Peyer's patch (tissue), 4 donors: Measurements from ENCODE around the gene MFRP. TPM values are rescaled to one million over a fixed set of nuclear protein-coding genes. Genes with fewer than 3 reads are reported as not detected.

Source experiments
- DNase-seq, 3 donors: peaks; one replicate each; pipeline ENCODE4 v3.0.0-alpha.2; 2017 to 2019
- H3K27ac ChIP-seq, 4 donors: fragments of 200-600 bp; sonication (generic); one replicate each; pipeline ENCODE4 v1.5.1; 2016 to 2019
- H3K27me3 ChIP-seq, 2 donors: fragments of 200-600 bp; sonication (generic); one replicate each; pipeline ENCODE4 v1.5.1; 2019
- H3K36me3 ChIP-seq, 3 donors: fragments of 200-600 bp; sonication (generic); one replicate each; pipeline ENCODE4 v1.5.1; 2016 to 2019
- H3K4me1 ChIP-seq, 4 donors: fragments of 200-600 bp; sonication (generic); one replicate each; pipeline ENCODE4 v1.5.1; 2016 to 2019
- H3K4me3 ChIP-seq, 4 donors: fragments of 200-600 bp; sonication (generic); 1 replicate in 3 of 4; 2 replicates in 1 of 4; pipeline ENCODE4 v1.5.1; 2016 to 2019; ENCODE audit warnings: mild to moderate bottlenecking in 1 of 4
- H3K9me3 ChIP-seq, 4 donors: fragments of 200-600 bp; sonication (generic); one replicate each; pipeline ENCODE4 v1.5.1; 2016 to 2019; ENCODE audit warnings: mild to moderate bottlenecking in 1 of 4
- CTCF ChIP-seq, 6 experiments: fragments of 450-650 bp in 4 of 6; fragments of 200-600 bp in 2 of 6; sonication (generic) in 1 of 6; IDR thresholded peaks; one replicate each; pipeline ENCODE4 v1.5.1; 2017 to 2019; ENCODE audit warnings: antibody characterized with exemption in 6 of 6, mild to moderate bottlenecking in 3 of 6, moderate library complexity in 1 of 6
- POLR2A ChIP-seq, 2 donors: fragments of 450-650 bp; IDR thresholded peaks; one replicate each; pipeline ENCODE4 v1.5.1; 2017; ENCODE audit warnings: antibody characterized with exemption in 2 of 2, mild to moderate bottlenecking in 2 of 2, moderate library complexity in 2 of 2
- total RNA-seq, 4 donors: library from RNA; depleted of rRNA; stranded (reverse); fragments of >200 nt; gene quantifications; one replicate each; pipeline ENCODE4 v1.1.0, GENCODE V29; 2016

The MFRP gene
- total RNA-seq, 4 donors from 2014 or later, result not detected

GRCh38 chr11:119377961-119378667 is 31.6 kb upstream of the MFRP start:
- DNase-seq, result no peak
- Histone ChIP-seq H3K27ac (no peak overlapping the region), H3K9me3 (no peaks in the 10 kb centered on the region), H3K4me1 (peaks cover 0 to 27% (median 4%) of the 10 kb centered on the region in 4 donors), H3K4me3 (no peak overlapping the region), H3K27me3 (no peaks in the 10 kb centered on the region), H3K36me3 (no peaks in the 10 kb centered on the region)
- TF ChIP-seq CTCF (IDR thresholded peaks at IDR 0.05), result no peak
- TF ChIP-seq POLR2A (IDR thresholded peaks at IDR 0.05), result no peak

- H3K27ac ChIP-seq, result no peak overlapping the region
- H3K27me3 ChIP-seq, result no peaks in the 10 kb centered on the region
- H3K4me1 ChIP-seq, result peaks cover 0 to 26% (median 4%) of the 10 kb centered on the region in 4 donors
- H3K9me3 ChIP-seq, result no peaks in the 10 kb centered on the region
- TF ChIP-seq CTCF (IDR thresholded peaks at IDR 0.05) (no peak), POLR2A (IDR thresholded peaks at IDR 0.05) (no peak)
- DNase-seq, result no peak
- H3K36me3 ChIP-seq, result no peaks in the 10 kb centered on the region
- no peak overlapping the region for H3K4me3 ChIP-seq
Observed at GRCh38 chr11:119377112-119377901, 30.8 kb upstream of the MFRP start.

GRCh38 chr11:119376197-119376847 is 29.8 kb upstream of the MFRP start:
- no peaks in the 10 kb centered on the region for H3K36me3 ChIP-seq
- H3K27me3 ChIP-seq, result no peaks in the 10 kb centered on the region
- H3K4me1 ChIP-seq, result peaks cover 0 to 30% (median 3%) of the 10 kb centered on the region in 4 donors
- H3K27ac ChIP-seq, result peak overlapping the region; percentile 20 to 70 (median 43)
- no peak overlapping the region for H3K4me3 ChIP-seq
- DNase-seq, result no peak
- TF ChIP-seq POLR2A (IDR thresholded peaks at IDR 0.05), result no peak
- H3K9me3 ChIP-seq, result no peaks in the 10 kb centered on the region

- Histone ChIP-seq H3K9me3 (no peaks in the 10 kb centered on the region), H3K27me3 (no peaks in the 10 kb centered on the region), H3K27ac (peak overlapping the region; percentile 20 to 70 (median 43)), H3K4me3 (no peak overlapping the region), H3K36me3 (no peaks in the 10 kb centered on the region), H3K4me1 (peaks cover 0 to 32% (median 3%) of the 10 kb centered on the region in 4 donors)
- peak in 1 of 3 donors; percentile 52 for DNase-seq
- TF ChIP-seq CTCF (IDR thresholded peaks at IDR 0.05) (no peak), POLR2A (IDR thresholded peaks at IDR 0.05) (no peak)
Observed at GRCh38 chr11:119375337-119376196, 29.1 kb upstream of the MFRP start.

GRCh38 chr11:119374632-119375336 is 28.3 kb upstream of the MFRP start:
- DNase-seq, result no peak

More at GRCh38 chr11:119374632-119375336, 28.3 kb upstream of the MFRP start:
- TF ChIP-seq CTCF (IDR thresholded peaks at IDR 0.05) (no peak), POLR2A (IDR thresholded peaks at IDR 0.05) (no peak)
- Histone ChIP-seq H3K4me3 (no peak overlapping the region), H3K36me3 (no peaks in the 10 kb centered on the region), H3K27me3 (no peaks in the 10 kb centered on the region), H3K27ac (peak overlapping the region in 3 of 4 donors; percentile 27 to 70 (median 59)), H3K9me3 (no peaks in the 10 kb centered on the region), H3K4me1 (peaks cover 0 to 37% (median 8%) of the 10 kb centered on the region in 4 donors)
